IMR-90 (cell line): ENCODE data around the gene IL17B. TPM values are rescaled to one million over a fixed set of nuclear protein-coding genes. Genes with fewer than 3 reads are reported as not detected.

ENCODE experiments used
- ATAC-seq: fragments of 200-7000 bp; cut with Tn5 transposase; 2 replicates; pipeline ENCODE4 v1.9.1; 2020; ENCODE audit warnings: low read depth, mild to moderate bottlenecking, moderate library complexity
- BruUV-seq: library from RNA; stranded (reverse); fragments of 400-500 nt; replicated peaks from 2 replicates; lab custom pipeline; 2021; lab: Mats Ljungman, UMichigan
- CTCF ChIA-PET: fragments of 300-600 bp; formaldehyde crosslinking; extraction: SDS; loops from one replicate; lab custom pipeline; 2021; ENCODE audit warnings: antibody characterized with exemption; lab: Yijun Ruan, JAX
- POLR2A ChIA-PET: fragments of 300-600 bp; sonication (Branson Sonifier 250); formaldehyde crosslinking; loops from one replicate; lab custom pipeline; 2022; ENCODE audit warnings: antibody characterized with exemption; ENCODE audit not compliant: unreplicated experiment; lab: Charles Lee
- DNase-seq: peaks from one replicate; pipeline ENCODE4 v3.0.0; 2013
- H2AFZ ChIP-seq: replicated peaks from 2 replicates; pipeline ENCODE3; 2013; ENCODE audit warnings: low read length, mild to moderate bottlenecking; ENCODE audit not compliant: poor library complexity
- H2AK5ac ChIP-seq: 2 replicates; pipeline ENCODE4 v1.6.1; 2013; ENCODE audit warnings: low read depth, low read length, inconsistent platforms
- H2AK9ac ChIP-seq: replicated peaks from 2 replicates; pipeline ENCODE3; 2013; ENCODE audit warnings: mild to moderate bottlenecking, low read depth, low read length, moderate library complexity; ENCODE audit not compliant: poor library complexity
- H2BK120ac ChIP-seq: 2 replicates; pipeline ENCODE4 v1.6.1; 2013; ENCODE audit warnings: low read depth, low read length, inconsistent platforms
- H2BK15ac ChIP-seq: 3 replicates; pipeline ENCODE4 v1.6.1; 2013; ENCODE audit warnings: low read depth, low read length, inconsistent platforms
- H2BK20ac ChIP-seq: 2 replicates; pipeline ENCODE4 v1.6.1; 2013; ENCODE audit warnings: low read depth, mild to moderate bottlenecking, inconsistent platforms, low read length, moderate library complexity
- H2BK5ac ChIP-seq: 2 replicates; pipeline ENCODE4 v1.6.1; 2013; ENCODE audit warnings: mild to moderate bottlenecking, low read depth, low read length, inconsistent platforms; ENCODE audit not compliant: poor library complexity, severe bottlenecking
- H3K14ac ChIP-seq: replicated peaks from 2 replicates; pipeline ENCODE4 v1.6.1; 2013; ENCODE audit warnings: low read depth, low read length, inconsistent platforms
- H3K18ac ChIP-seq: 2 replicates; pipeline ENCODE4 v1.6.1; 2013; ENCODE audit warnings: low read depth, low read length, control low read depth
- H3K23ac ChIP-seq: 2 replicates; pipeline ENCODE4 v1.6.1; 2013; ENCODE audit warnings: low read depth, low read length, inconsistent platforms
- H3K27ac ChIP-seq: 2 replicates; pipeline ENCODE4 v1.5.1; 2013; ENCODE audit warnings: mild to moderate bottlenecking, control low read depth, low read length; ENCODE audit not compliant: insufficient read depth
- H3K27me3 ChIP-seq: 2 replicates; pipeline ENCODE4 v1.6.1; 2013; ENCODE audit warnings: low read length; ENCODE audit not compliant: control insufficient read depth, insufficient read depth
- H3K36me3 ChIP-seq: 2 replicates; pipeline ENCODE4 v1.6.1; 2013; ENCODE audit warnings: low read length, mixed read lengths; ENCODE audit not compliant: control insufficient read depth, insufficient read depth
- H3K4ac ChIP-seq: 2 replicates; pipeline ENCODE4 v1.6.1; 2013; ENCODE audit warnings: low read depth, low read length, inconsistent platforms
- H3K4me1 ChIP-seq: 2 replicates; pipeline ENCODE4 v1.6.1; 2013; ENCODE audit warnings: low read length, mixed read lengths; ENCODE audit not compliant: control insufficient read depth, insufficient read depth
- H3K4me2 ChIP-seq: 2 replicates; pipeline ENCODE4 v1.6.1; 2013; ENCODE audit warnings: low read depth, mild to moderate bottlenecking, control low read depth, low read length, moderate library complexity
- H3K4me3 ChIP-seq: 2 replicates; pipeline ENCODE4 v1.5.1; 2013; ENCODE audit warnings: low read depth, mild to moderate bottlenecking, control low read depth, low read length, moderate library complexity; ENCODE audit not compliant: insufficient read depth
- H3K56ac ChIP-seq: 2 replicates; pipeline ENCODE4 v1.6.1; 2013; ENCODE audit warnings: low read length, inconsistent platforms; ENCODE audit not compliant: insufficient read depth; ENCODE audit errors: extremely low read depth
- H3K79me1 ChIP-seq, 2 experiments: 2 replicates each; pipeline ENCODE4 v1.6.1; 2013; ENCODE audit warnings: low read length in 2 of 2, inconsistent platforms in 1 of 2, low read depth in 1 of 2
- H3K9ac ChIP-seq: 2 replicates; pipeline ENCODE4 v1.6.1; 2013; ENCODE audit warnings: low read depth, low read length, control low read depth
- H3K9me1 ChIP-seq: 2 replicates; pipeline ENCODE4 v1.6.1; 2013; ENCODE audit warnings: low read length, inconsistent platforms; ENCODE audit not compliant: insufficient read depth
- H3K9me3 ChIP-seq: 2 replicates; pipeline ENCODE4 v1.6.1; 2013; ENCODE audit warnings: low read length; ENCODE audit not compliant: control insufficient read depth, insufficient read depth
- H4K20me1 ChIP-seq: 2 replicates; pipeline ENCODE4 v1.6.1; 2013; ENCODE audit warnings: low read length, inconsistent platforms; ENCODE audit not compliant: insufficient read depth
- H4K5ac ChIP-seq: 2 replicates; pipeline ENCODE4 v1.6.1; 2013; ENCODE audit warnings: mild to moderate bottlenecking, low read depth, low read length, control low read depth
- H4K8ac ChIP-seq, 2 experiments: 2 replicates each; pipeline ENCODE4 v1.6.1; 2013; ENCODE audit warnings: low read depth in 2 of 2, low read length in 2 of 2, control low read depth in 1 of 2, inconsistent platforms in 1 of 2
- H4K91ac ChIP-seq: 2 replicates; pipeline ENCODE4 v1.6.1; 2013; ENCODE audit warnings: low read depth, low read length, inconsistent platforms; ENCODE audit not compliant: insufficient read depth
- RFX5 ChIP-seq: IDR thresholded peaks from 2 replicates; pipeline ENCODE4 v1.8.0; 2012; ENCODE audit warnings: low read depth, mild to moderate bottlenecking, low read length, moderate library complexity
- WGBS, 2 experiments: methylation state at CpG; one replicate each; pipeline versions ENCODE4 v1.1.5 to v1.1.7; 2013; ENCODE audit warnings: missing lambda C conversion rate in 2 of 2; ENCODE audit not compliant: insufficient read length in 1 of 2; ENCODE audit errors: extremely low coverage in 2 of 2; 5-methylcytosine and 5-hydroxymethylcytosine counted together
- dilution Hi-C: fragments of 300-500 bp; cut with HindIII; formaldehyde crosslinking; loops from one replicate; pipeline ENCODE4 v1.14.3; 2018; ENCODE audit warnings: low sequenced_read_pairs; ENCODE audit not compliant: unreplicated experiment
- in situ Hi-C: fragments of 300-500 bp; cut with MboI; formaldehyde crosslinking; loops from 3 replicates; pipeline ENCODE4 v1.14.3; 2019; ENCODE audit warnings: low sequenced_read_pairs, inconsistent platforms, mixed read lengths
- intact Hi-C: fragments of 100-400 bp; cut with micrococcal nuclease; formaldehyde crosslinking; loops from 2 replicates; pipeline ENCODE4 v1.10.0; 2022
- polyA plus RNA-seq, 3 experiments: library from polyadenylated mRNA; depleted of rRNA; stranded (reverse); fragments of >200 nt; gene quantifications; 2 replicates each; pipeline ENCODE4 v1.2.3, GENCODE V29; 2012; ENCODE audit warnings: low replicate concordance in 1 of 3
- total RNA-seq: library from RNA; depleted of rRNA; stranded (reverse); fragments of >200 nt; gene quantifications from 2 replicates; pipeline ENCODE4 v1.2.3, GENCODE V29; 2012

IL17B gene
- total and polyA plus RNA-seq, 2 of the 4 experiments (the other 2 are of a cell fraction): 0.31 TPM; not detected in 1

- WGBS, 2 experiments: 93% methylated on average over 6 of the region's 12 CpGs; no CpG with 5 or more reads in 1 of the 2 experiments
- Histone ChIP-seq H3K36me3 (no peaks in the 10 kb centered on the region), H2AK5ac (0 out of 2 replicates have a peak overlapping the region, but pooled peaks have one; percentile 23), H3K18ac (no peak overlapping the region), H2AFZ (no peak overlapping the region), H3K23ac (no peak overlapping the region), H3K27ac (no peak overlapping the region), H4K8ac (no peak overlapping the region), H3K56ac (no peak overlapping the region), H3K4me3 (no peak overlapping the region), H3K4ac (no peak overlapping the region), H3K27me3 (no peaks in the 10 kb centered on the region), H3K9me1 (no peaks in the 10 kb centered on the region), H2BK5ac (no peak overlapping the region), H3K9me3 (no peaks in the 10 kb centered on the region), H2AK9ac (no peak overlapping the region), H2BK120ac (no peak overlapping the region), H3K14ac (no peak overlapping the region), H2BK20ac (no peak overlapping the region), H3K4me2 (no peak overlapping the region), H4K20me1 (no peaks in the 10 kb centered on the region), H3K79me1 (no peaks in the 10 kb centered on the region), H3K9ac (no peak overlapping the region), H4K91ac (no peak overlapping the region), H3K4me1 (peaks cover 2% of the 10 kb centered on the region; the same call in 1 of the 2 replicates), H2BK15ac (no peak overlapping the region), H4K5ac (no peak overlapping the region)
- CTCF ChIA-PET: interaction anchor here (1.1 to 1.8 kb wide), 2 partner anchors 58 to 59 kb away, joined by 3 to 7 read pairs; no protein-coding TSS in a partner anchor
- BruUV-seq: no TSS peak
- intact Hi-C loops (no loop called here), dilution Hi-C loops (no loop called here), in situ Hi-C loops (no loop called here)
- POLR2A ChIA-PET: interaction anchor here (1.2 kb wide), 1 partner anchor 48 kb away, joined by 3 read pairs; no protein-coding TSS in a partner anchor
- ATAC-seq (no peak), DNase-seq (no peak)
- no peak for TF ChIP-seq RFX5
Observed at GRCh38 chr5:149376104-149376503, 3.0 kb downstream of the IL17B start.
